Central memory CD4-positive, alpha-beta T cell (primary cell): ENCODE data around the gene SEC14L5.
"Not testable (repeated sequence)": the region's sequence is repeated elsewhere in the genome, so short reads cannot be mapped to it uniquely, and the experiment has no call there.

Source experiments
- DNase-seq: peaks from one replicate; pipeline ENCODE4 v3.0.0; 2022

SEC14L5 gene

GRCh38 chr16:4931381-4931780 is 26.7 kb upstream of the SEC14L5 start:
- DNase-seq: no peak

GRCh38 chr16:4933433-4933832 is 24.7 kb upstream of the SEC14L5 start:
- no peak for DNase-seq

- no peak for DNase-seq
These were observed 24.2 kb upstream of the SEC14L5 start for GRCh38 chr16:4933871-4934395.

- no peak for DNase-seq
These were observed 23.5 kb upstream of the SEC14L5 start for GRCh38 chr16:4934591-4934990.

GRCh38 chr16:4935241-4935855 is 22.8 kb upstream of the SEC14L5 start:
- no peak for DNase-seq

- no peak for DNase-seq
These were observed 21.7 kb upstream of the SEC14L5 start for GRCh38 chr16:4936181-4936990.

- DNase-seq: no peak
These were observed 20.9 kb upstream of the SEC14L5 start, which contains the start of gene PPL for GRCh38 chr16:4936991-4937781. Gene PPL, minus strand, starts transcription at chr16:4937148. Its CDS starts 103 bp downstream, at chr16:4937045.

GRCh38 chr16:4937782-4938682 is 20.1 kb upstream of the SEC14L5 start:
- no peak for DNase-seq

GRCh38 chr16:4938683-4939030 is 19.5 kb upstream of the SEC14L5 start:
- no peak for DNase-seq

- DNase-seq: no peak
These were observed 17.4 kb upstream of the SEC14L5 start for GRCh38 chr16:4940719-4941118.

- DNase-seq: no peak
These were observed 15.6 kb upstream of the SEC14L5 start for GRCh38 chr16:4942481-4942880.

GRCh38 chr16:4944333-4945281 is 13.5 kb upstream of the SEC14L5 start:
- no peak for DNase-seq

- DNase-seq: no peak
These were observed 12.3 kb upstream of the SEC14L5 start for GRCh38 chr16:4945560-4946502.

- no peak for DNase-seq
These were observed 11.2 kb upstream of the SEC14L5 start for GRCh38 chr16:4946917-4947316.

GRCh38 chr16:4947722-4948503 is 10.2 kb upstream of the SEC14L5 start:
- DNase-seq: no peak

- no peak for DNase-seq
These were observed 9.0 kb upstream of the SEC14L5 start for GRCh38 chr16:4948903-4949766.

- no peak for DNase-seq
These were observed 8.1 kb upstream of the SEC14L5 start for GRCh38 chr16:4949986-4950385.

- DNase-seq: not testable (repeated sequence)
These were observed 6.5 kb upstream of the SEC14L5 start for GRCh38 chr16:4951583-4951982.
